NCI-H1436 (cell line): ENCODE measurements around the gene CRIP2.
A peak's percentile ranks its signal among the peaks of the same experiment; 100 is the strongest.

Source experiments
- DNase-seq: peaks from one replicate; lab custom pipeline; 2025; lab: John Stamatoyannopoulos, UW

CRIP2 gene

GRCh38 chr14:105498430-105499255 is 24.0 kb downstream of the CRIP2 start:
- no peak for DNase-seq

GRCh38 chr14:105499256-105500035 is 24.8 kb downstream of the CRIP2 start:
- DNase-seq, result no peak

- DNase-seq, result no peak
These were observed 25.6 kb downstream of the CRIP2 start for GRCh38 chr14:105500036-105500725.

GRCh38 chr14:105500726-105501101 is 26.1 kb downstream of the CRIP2 start:
- no peak for DNase-seq

GRCh38 chr14:105501504-105502291 is 27.1 kb downstream of the CRIP2 start:
- no peak for DNase-seq

- DNase-seq, result no peak
These were observed 28.1 kb downstream of the CRIP2 start for GRCh38 chr14:105502446-105503295.

- DNase-seq, result no peak
These were observed 28.6 kb downstream of the CRIP2 start for GRCh38 chr14:105503296-105503640.

GRCh38 chr14:105503935-105504692 is 29.5 kb downstream of the CRIP2 start:
- no peak for DNase-seq

GRCh38 chr14:105505101-105505500 is 30.5 kb downstream of the CRIP2 start:
- no peak for DNase-seq

GRCh38 chr14:105507247-105507646 is 32.6 kb downstream of the CRIP2 start:
- no peak for DNase-seq

GRCh38 chr14:105508069-105508468 is 33.4 kb downstream of the CRIP2 start:
- no peak for DNase-seq

- DNase-seq, result no peak
These were observed 34.0 kb downstream of the CRIP2 start for GRCh38 chr14:105508601-105509000.

- DNase-seq, result no peak
These were observed 42.5 kb downstream of the CRIP2 start for GRCh38 chr14:105517096-105517495.

GRCh38 chr14:105519946-105520698 is 45.5 kb downstream of the CRIP2 start:
- no peak for DNase-seq

GRCh38 chr14:105525326-105525725 is 50.7 kb downstream of the CRIP2 start:
- no peak for DNase-seq

- peak; percentile 39 for DNase-seq
These were observed 51.5 kb downstream of the CRIP2 start, which contains the start of gene TMEM121 for GRCh38 chr14:105525861-105526775. Gene TMEM121, plus strand, starts transcription at chr14:105526583. Its CDS starts 2,252 bp downstream, at chr14:105528835.

GRCh38 chr14:105526776-105527380 is 52.3 kb downstream of the CRIP2 start:
- DNase-seq, result no peak

GRCh38 chr14:105527381-105527825 is 52.8 kb downstream of the CRIP2 start:
- DNase-seq, result no peak
